Keratinocyte (primary cell): ENCODE measurements around the gene GSKIP. TPM values are rescaled to one million over a fixed set of nuclear protein-coding genes. Genes with fewer than 3 reads are reported as not detected.

Source experiments
- DNase-seq: peaks from one replicate; pipeline ENCODE4 v3.0.0-alpha.2; 2011; ENCODE audit warnings: low read depth, missing footprints, low spot score
- FAIRE-seq: peaks from 2 replicates; lab custom pipeline; 2011; peaks lifted over from hg19 to GRCh38; lab: Jason Lieb, UNC
- H2AFZ ChIP-seq: 2 replicates; pipeline ENCODE4 v1.6.0; 2012; ENCODE audit warnings: low read length, control low read depth, inconsistent platforms; ENCODE audit not compliant: control insufficient read depth
- H3K27ac ChIP-seq: 2 replicates; pipeline ENCODE4 v1.5.1; 2011; ENCODE audit warnings: low read length; ENCODE audit not compliant: control insufficient read depth, insufficient read depth
- H3K27me3 ChIP-seq: 3 replicates; pipeline ENCODE4 v1.6.0; 2011; ENCODE audit warnings: low read length; ENCODE audit not compliant: control insufficient read depth, insufficient read depth; ENCODE audit errors: extremely low read depth
- H3K36me3 ChIP-seq, 2 experiments: 2 replicates in 1 of 2; 3 replicates in 1 of 2; pipeline ENCODE4 v1.5.1; 2011; ENCODE audit warnings: low read length in 2 of 2, mild to moderate bottlenecking in 1 of 2; ENCODE audit not compliant: control insufficient read depth in 2 of 2, insufficient read depth in 2 of 2; ENCODE audit errors: extremely low read depth in 1 of 2
- H3K4me1 ChIP-seq: 3 replicates; pipeline ENCODE4 v1.5.1; 2011; ENCODE audit warnings: low read length; ENCODE audit not compliant: control insufficient read depth, insufficient read depth; ENCODE audit errors: extremely low read depth
- H3K4me2 ChIP-seq: 3 replicates; pipeline ENCODE4 v1.6.0; 2011; ENCODE audit warnings: low read depth, low read length; ENCODE audit not compliant: control insufficient read depth, insufficient read depth; ENCODE audit errors: extremely low read depth
- H3K4me3 ChIP-seq, 3 experiments: fragments of 200-600 bp in 1 of 3; sonication (generic) in 1 of 3; 2 replicates in 2 of 3; 3 replicates in 1 of 3; pipeline ENCODE4 v1.5.1; 2011 to 2016; ENCODE audit warnings: low read length in 3 of 3, mild to moderate bottlenecking in 3 of 3, control low read depth in 2 of 3, inconsistent platforms in 1 of 3, low read depth in 1 of 3, mixed read lengths in 1 of 3, mixed run types in 1 of 3, moderate library complexity in 1 of 3; ENCODE audit not compliant: control insufficient read depth in 2 of 3, insufficient read depth in 2 of 3; ENCODE audit errors: extremely low read depth in 1 of 3
- H3K79me2 ChIP-seq: 2 replicates; pipeline ENCODE4 v1.6.0; 2012; ENCODE audit warnings: low read length; ENCODE audit not compliant: control insufficient read depth, insufficient read depth
- H3K9ac ChIP-seq: 3 replicates; pipeline ENCODE4 v1.6.0; 2011; ENCODE audit warnings: low read length; ENCODE audit not compliant: control insufficient read depth, insufficient read depth; ENCODE audit errors: extremely low read depth
- H3K9me1 ChIP-seq: 3 replicates; pipeline ENCODE4 v1.6.0; 2011; ENCODE audit warnings: low read length; ENCODE audit not compliant: control insufficient read depth, insufficient read depth; ENCODE audit errors: extremely low read depth
- H3K9me3 ChIP-seq: 2 replicates; pipeline ENCODE4 v1.5.1; 2012; ENCODE audit warnings: low read depth, low read length; ENCODE audit not compliant: control insufficient read depth
- H4K20me1 ChIP-seq: 3 replicates; pipeline ENCODE4 v1.6.0; 2011; ENCODE audit warnings: low read length; ENCODE audit not compliant: control insufficient read depth, insufficient read depth; ENCODE audit errors: extremely low read depth
- CTCF ChIP-seq, 3 experiments: IDR thresholded peaks in 1 of 3; conservative IDR thresholded peaks in 1 of 3; optimal IDR thresholded peaks in 1 of 3; 2 replicates in 2 of 3; 3 replicates in 1 of 3; pipeline versions ENCODE3 to v1.5.1; 2011; ENCODE audit warnings: low read length in 3 of 3, mild to moderate bottlenecking in 3 of 3, moderate library complexity in 2 of 3, control low read depth in 1 of 3, inconsistent platforms in 1 of 3; ENCODE audit not compliant: insufficient read depth in 2 of 3; ENCODE audit errors: extremely low read depth in 1 of 3
- EZH2 ChIP-seq: IDR thresholded peaks from one replicate; pipeline ENCODE4 v1.6.1; 2012; ENCODE audit warnings: inconsistent platforms, mild to moderate bottlenecking, low read length, moderate library complexity
- dilution Hi-C: fragments of 300-500 bp; cut with MboI; formaldehyde crosslinking; loops from one replicate; pipeline ENCODE4 v1.7.0; 2020; ENCODE audit warnings: low sequenced_read_pairs; ENCODE audit not compliant: extremely low pct_ligation_motif_present
- polyA plus RNA-seq, 5 experiments: library from polyadenylated mRNA; depleted of rRNA in 3 of 5; stranded (reverse) in 3 of 5; stranded (forward) in 1 of 5; unstranded in 1 of 5; fragments of >200 nt; gene quantifications; 1 replicate in 1 of 5; 2 replicates in 3 of 5; 3 replicates in 1 of 5; pipeline versions ENCODE4 v1.2.1 to v1.2.3, GENCODE V29; 2011 to 2012; ENCODE audit warnings: missing spikeins in 2 of 5, low read depth in 1 of 5, low replicate concordance in 1 of 5

Gene GSKIP
- polyA plus RNA-seq, 1 donor (not counting 4 experiments of a cell fraction or from before 2014, with no cell fraction given), result 51.1 TPM

GRCh38 chr14:96413526-96413925 lies 50.2 kb downstream of the GSKIP start:
- no peaks in the 10 kb centered on the region for H3K27me3 ChIP-seq
- no peak overlapping the region for H3K27ac ChIP-seq
- no peaks in the 10 kb centered on the region for H3K9me3 ChIP-seq
- no peak for TF ChIP-seq EZH2
- TF ChIP-seq CTCF (optimal IDR thresholded peaks at IDR 0.05 in 1 of 3, IDR thresholded peaks at IDR 0.05 in 1 of 3, conservative IDR thresholded peaks at IDR 0.05 in 1 of 3; ENCODE audit: extremely low read depth in 1 of 3, insufficient read depth in 2 of 3, low read length in 3 of 3), result no peak
- FAIRE-seq (no peak), DNase-seq (no peak)
- no peaks in the 10 kb centered on the region for H3K36me3 ChIP-seq
- no peak overlapping the region for H2AFZ ChIP-seq
- no peaks in the 10 kb centered on the region for H3K9me1 ChIP-seq
- no peak overlapping the region for H3K4me3 ChIP-seq
- dilution Hi-C loops, result no loop called here
- H3K9ac ChIP-seq, result no peak overlapping the region
- no peaks in the 10 kb centered on the region for H4K20me1 ChIP-seq
- no peak overlapping the region for H3K4me2 ChIP-seq
- no peaks in the 10 kb centered on the region for H3K79me2 ChIP-seq
- H3K4me1 ChIP-seq, result no peaks in the 10 kb centered on the region

- Histone ChIP-seq H3K79me2 (no peaks in the 10 kb centered on the region), H3K27me3 (no peaks in the 10 kb centered on the region), H3K4me2 (no peak overlapping the region), H3K27ac (no peak overlapping the region), H3K9me1 (no peaks in the 10 kb centered on the region), H3K9ac (no peak overlapping the region), H2AFZ (no peak overlapping the region), H3K36me3 (no peaks in the 10 kb centered on the region), H4K20me1 (no peaks in the 10 kb centered on the region), H3K4me1 (no peaks in the 10 kb centered on the region), H3K4me3 (no peak overlapping the region), H3K9me3 (no peaks in the 10 kb centered on the region)
- FAIRE-seq, result no peak
- dilution Hi-C loops, result no loop called here
- no peak for TF ChIP-seq EZH2
- no peak for DNase-seq
These were observed 52.2 kb downstream of the GSKIP start for GRCh38 chr14:96415559-96415958.

GRCh38 chr14:96416292-96416691 lies 53.0 kb downstream of the GSKIP start:
- TF ChIP-seq EZH2 (no peak), CTCF (optimal IDR thresholded peaks at IDR 0.05 in 1 of 3, IDR thresholded peaks at IDR 0.05 in 1 of 3, conservative IDR thresholded peaks at IDR 0.05 in 1 of 3; ENCODE audit: extremely low read depth in 1 of 3, insufficient read depth in 2 of 3, low read length in 3 of 3) (no peak)
- Histone ChIP-seq H3K4me3 (no peak overlapping the region), H3K4me2 (no peak overlapping the region), H3K9ac (no peak overlapping the region), H4K20me1 (no peaks in the 10 kb centered on the region), H3K36me3 (no peaks in the 10 kb centered on the region), H2AFZ (no peak overlapping the region), H3K9me1 (no peaks in the 10 kb centered on the region), H3K27me3 (no peaks in the 10 kb centered on the region), H3K4me1 (no peaks in the 10 kb centered on the region), H3K79me2 (no peaks in the 10 kb centered on the region), H3K9me3 (no peaks in the 10 kb centered on the region), H3K27ac (no peak overlapping the region)
- dilution Hi-C loops, result no loop called here
- DNase-seq (no peak), FAIRE-seq (no peak)
